GM19438 (cell line): ENCODE measurements around the gene ARHGAP8.

Experiments
- ATAC-seq: cut with Tn5 transposase; IDR thresholded peaks from one replicate; pipeline ENCODE4 v1.9.1; 2021; ENCODE audit warnings: low read depth; ENCODE audit not compliant: unreplicated experiment

ARHGAP8 gene

DNA sequence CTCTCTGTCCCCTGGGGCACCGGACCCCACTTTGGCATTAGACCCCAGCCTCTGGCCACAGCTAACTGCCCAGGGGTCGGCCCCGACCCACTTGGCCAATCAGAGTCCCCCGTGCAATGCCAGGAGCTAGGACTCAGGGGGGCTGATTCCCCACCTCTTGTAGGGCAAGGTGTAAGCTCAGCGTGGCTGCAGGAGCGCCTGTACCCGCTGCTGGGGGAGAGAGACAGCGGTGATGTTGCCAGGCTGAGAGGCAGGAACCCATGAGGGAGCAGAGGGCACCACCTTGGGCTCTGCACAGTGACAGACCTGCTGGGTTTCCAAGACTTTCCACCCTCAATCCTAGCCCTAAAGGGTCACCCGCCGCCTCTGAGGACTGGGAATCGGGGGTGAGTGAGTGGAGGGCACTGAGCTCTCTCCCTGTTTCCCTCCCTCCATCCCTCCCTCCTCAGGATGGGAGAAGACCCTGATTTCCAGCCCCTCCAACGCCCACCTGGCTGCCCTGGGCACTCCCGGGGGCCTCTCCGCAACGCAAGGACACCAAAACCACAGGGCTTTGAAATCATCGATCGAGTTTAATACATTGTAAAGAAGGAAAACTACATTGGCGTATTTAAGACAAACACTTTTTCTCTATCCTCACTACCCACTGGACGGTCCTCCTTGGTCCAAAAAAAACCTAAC, 128.4 kb downstream of the ARHGAP8 start:
- no peak for ATAC-seq

DNA sequence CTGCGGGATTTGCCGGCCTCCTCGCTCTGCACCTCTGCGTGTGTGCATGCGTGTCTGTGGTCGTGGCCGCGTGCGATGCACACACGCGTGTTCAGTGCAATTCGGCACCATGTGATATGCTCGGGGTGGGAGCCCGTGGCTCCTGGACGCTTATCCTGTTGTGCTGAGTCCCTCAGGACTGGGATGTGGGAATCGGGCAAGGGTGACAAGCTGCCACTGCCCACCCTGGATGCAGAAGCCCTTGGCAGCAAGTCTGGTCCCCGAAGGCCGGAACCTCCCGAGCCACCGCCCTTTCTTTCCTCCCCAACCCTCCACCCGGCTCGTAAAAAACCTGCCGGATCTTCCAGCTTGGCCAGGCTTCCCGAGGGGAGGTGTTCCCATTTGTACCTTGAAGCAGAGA, 129.2 kb downstream of the ARHGAP8 start:
- ATAC-seq: no peak

DNA sequence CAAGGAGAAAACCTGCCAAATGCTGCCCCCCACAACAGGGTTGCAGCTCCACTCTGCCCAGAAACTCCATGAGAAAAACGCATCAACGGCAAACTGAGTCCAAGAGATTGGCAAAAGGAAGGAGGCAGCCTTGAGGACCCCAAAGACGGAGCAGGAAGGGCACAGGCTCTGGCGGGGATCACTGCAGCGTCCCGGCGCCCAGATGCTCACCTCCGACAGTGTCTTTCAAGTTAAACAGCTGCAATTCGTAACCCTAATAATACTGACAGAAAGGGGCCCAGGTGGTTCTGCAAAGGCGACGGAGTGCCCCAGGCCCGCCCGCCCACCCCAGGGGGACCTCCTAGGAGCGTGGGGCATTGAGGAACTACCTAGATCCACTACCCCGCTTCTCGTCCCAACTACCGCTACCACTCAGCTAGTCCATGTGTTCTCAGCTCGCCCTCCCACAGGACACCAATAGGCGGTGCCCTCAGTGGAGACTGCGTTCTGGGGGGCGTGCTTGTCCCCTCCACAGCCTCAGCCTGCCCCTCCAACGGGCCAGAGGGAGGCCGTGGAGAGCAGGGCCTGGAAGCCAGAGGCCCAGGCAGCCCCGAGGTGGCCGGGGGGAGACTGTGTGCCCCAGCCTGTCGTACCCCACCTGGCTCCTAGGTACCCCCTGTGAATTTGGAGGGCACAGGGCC, 130.0 kb downstream of the ARHGAP8 start:
- no peak for ATAC-seq

DNA sequence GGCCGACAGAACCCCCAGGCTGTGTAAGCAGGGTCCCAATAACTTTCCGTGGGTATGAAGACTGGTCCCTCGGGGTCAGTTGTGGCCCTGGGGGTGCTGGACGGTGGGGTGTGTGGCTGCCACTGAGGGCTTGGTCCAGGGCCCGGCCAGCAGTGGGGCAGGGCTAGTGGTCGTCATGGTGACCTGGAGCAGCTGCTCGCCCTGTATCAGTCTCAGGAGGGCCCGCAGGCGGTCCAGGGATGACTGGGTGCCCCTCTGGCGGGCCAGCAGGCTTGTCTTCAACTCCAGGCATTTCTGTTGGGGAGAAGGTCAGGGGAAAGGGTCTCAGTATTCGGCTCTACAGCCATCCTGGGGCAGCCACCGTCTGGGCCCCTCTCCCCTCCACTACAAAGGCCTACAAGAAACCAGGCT, 130.6 kb downstream of the ARHGAP8 start:
- no peak for ATAC-seq

DNA sequence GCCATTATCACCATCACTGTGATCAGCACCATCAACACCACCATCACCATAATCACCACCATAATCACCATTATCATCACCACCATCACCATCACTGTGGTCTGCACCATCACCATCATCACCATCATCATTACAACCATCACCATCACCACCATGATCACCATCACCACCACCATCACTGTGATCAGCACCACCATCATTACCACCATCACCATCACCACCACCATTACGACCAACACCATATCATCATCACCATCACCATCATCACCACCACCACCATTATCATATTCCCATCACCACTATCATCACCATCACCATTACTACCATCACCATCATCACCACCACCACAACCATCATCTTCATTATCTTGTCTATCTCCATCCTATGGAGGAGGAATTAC, 132.2 kb downstream of the ARHGAP8 start:
- no peak for ATAC-seq

DNA sequence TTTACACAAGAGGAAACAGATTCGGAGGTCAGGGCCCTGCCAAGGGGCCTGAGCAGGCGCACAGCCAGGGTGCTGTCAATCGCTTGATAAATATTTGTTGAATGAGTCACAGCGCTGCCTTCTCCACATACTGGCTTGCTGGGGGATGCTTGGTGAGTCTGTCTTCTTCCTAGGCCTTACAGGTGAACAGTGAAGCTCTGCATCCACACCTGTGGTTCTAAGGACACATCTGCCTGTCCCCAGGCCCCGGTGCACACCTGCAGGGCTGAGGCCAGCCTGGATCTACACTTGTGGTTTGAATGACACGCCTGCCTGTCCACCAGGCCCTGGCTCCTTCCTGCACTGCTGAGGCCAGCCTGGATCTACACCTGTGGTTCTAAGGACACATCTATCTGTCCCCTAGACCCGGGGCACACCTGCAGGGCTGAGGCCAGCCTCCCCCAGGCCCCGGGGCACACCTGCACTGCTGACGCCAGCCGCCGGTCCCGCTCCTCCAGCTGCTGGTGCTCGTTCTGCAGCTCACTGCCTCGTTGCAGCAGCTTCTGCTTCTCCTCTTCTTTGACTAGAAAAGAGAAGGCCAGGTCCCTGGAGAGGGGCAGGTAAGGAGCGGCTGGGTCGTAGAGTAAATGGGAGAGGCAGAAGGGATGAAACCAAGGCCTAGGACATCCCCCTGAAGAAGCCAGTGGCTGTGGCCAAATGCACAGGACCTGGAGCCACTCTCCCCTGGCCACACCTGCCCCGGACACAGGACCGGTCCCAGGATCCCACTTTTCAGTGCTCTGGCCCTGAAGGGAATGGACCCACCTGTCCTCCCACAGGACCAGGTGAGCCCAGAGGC, 132.8 kb downstream of the ARHGAP8 start:
- ATAC-seq: no peak

DNA sequence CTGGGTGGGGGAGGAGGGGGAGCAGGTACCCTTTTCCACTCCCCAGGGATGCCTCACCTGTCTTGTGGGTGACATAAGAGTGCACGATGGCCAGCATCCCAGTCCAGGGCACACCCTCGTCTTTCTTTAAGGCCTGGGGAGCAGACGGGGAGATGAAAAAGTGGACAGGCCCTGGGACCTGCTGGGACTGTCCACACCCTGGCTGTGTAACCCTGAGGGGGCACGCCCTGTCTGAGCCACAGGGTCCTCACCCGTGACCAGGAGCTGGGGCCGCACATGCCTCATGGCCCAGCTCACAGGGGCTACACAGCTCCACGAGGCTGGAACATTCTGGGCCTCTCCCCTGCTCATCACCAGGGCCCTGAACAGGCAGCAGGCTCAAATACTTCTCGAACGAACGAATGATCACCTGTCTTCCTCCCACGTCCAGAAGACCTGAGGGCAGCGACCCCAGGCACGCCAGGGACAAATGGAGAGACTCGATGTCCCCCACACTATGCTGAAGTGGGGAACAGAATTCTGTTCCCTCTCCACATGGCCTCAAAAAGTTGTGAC, 133.5 kb downstream of the ARHGAP8 start:
- ATAC-seq: no peak

DNA sequence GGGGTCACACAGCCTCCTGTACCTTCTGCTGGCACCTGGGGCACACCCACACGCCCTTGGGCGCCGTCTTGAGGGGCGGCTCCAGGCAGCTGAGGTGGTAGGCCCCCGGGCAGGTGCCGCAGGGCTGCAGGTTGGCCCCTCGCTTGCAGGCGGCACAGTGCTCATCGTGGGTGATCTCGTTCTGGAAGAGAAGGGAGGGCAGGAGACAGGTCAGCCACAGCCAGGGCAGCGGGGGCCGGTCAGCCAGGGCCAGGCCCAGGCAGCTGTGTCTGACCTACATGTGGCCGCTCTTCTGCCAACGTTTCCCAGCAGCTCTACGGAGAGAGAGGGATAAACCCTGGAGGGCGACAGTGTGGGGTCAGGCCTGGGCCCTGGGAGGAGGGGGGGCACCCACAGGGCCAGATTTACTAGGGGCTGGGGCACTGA, 135.6 kb downstream of the ARHGAP8 start:
- no peak for ATAC-seq

DNA sequence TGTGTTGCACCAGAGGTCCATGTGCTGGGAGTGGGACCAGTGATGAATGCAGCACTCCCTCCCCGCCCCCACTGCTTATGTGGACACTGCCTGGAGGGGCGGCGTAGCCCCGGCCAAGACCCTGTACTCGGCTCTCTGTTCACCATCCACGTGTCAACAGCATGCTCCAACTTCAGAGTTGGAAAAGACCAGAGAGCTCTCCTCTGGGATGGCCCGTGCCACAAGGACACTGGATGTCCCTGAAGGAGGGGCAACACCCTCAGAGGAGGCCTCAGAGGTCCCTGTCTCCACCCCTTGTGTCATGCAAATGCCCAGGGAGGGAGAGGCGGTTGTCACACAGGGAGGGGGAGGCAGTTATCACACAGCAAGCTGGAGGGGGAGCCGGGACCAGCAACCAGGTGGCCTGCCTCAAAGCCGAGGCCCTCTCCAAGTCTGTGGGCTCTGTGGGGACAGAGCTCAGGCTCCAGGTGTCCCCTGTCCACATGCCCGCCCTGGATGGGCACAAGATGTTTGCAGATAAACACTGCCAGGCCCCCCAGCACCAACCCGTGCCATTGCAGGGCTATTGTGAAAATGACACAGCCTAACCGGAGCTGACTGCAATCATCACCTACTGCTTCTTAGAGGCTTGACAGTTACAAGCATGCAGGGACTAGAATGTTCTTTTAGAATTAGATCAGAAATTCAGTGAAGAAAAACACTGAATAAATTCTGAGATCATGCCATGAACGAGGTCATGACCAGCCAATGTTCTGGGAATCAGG, 136.3 kb downstream of the ARHGAP8 start:
- no peak for ATAC-seq

DNA sequence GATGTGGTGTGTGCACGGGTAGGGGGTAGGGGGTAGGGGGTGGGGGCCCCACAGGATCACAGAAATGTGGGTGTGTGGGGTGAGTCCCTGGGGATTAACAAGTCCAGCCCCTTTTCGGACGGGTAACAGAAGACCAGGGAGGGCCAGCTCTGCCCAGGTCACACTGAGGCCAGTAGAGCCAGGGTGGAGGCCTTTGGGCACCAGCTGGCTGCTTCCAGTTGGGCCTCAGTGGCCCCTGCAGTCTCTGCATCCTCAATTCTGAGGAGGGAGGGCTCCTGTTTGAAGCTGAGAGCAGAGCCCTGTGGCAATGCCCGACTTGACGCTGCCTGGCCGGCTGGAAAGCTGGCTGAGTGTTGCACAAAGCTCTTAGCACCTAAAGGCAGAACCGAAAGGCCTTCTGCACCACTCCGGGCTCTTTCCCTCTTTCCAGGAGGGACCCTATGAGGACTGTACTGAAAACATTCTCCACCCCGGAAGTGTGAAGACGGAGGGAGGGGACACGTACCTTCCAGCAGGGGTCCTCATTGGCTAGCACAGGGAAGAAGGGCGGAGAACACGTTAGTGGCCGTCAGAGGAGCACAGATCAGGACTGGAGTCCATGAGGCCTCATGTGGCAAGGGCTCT, 137.0 kb downstream of the ARHGAP8 start:
- no peak for ATAC-seq

DNA sequence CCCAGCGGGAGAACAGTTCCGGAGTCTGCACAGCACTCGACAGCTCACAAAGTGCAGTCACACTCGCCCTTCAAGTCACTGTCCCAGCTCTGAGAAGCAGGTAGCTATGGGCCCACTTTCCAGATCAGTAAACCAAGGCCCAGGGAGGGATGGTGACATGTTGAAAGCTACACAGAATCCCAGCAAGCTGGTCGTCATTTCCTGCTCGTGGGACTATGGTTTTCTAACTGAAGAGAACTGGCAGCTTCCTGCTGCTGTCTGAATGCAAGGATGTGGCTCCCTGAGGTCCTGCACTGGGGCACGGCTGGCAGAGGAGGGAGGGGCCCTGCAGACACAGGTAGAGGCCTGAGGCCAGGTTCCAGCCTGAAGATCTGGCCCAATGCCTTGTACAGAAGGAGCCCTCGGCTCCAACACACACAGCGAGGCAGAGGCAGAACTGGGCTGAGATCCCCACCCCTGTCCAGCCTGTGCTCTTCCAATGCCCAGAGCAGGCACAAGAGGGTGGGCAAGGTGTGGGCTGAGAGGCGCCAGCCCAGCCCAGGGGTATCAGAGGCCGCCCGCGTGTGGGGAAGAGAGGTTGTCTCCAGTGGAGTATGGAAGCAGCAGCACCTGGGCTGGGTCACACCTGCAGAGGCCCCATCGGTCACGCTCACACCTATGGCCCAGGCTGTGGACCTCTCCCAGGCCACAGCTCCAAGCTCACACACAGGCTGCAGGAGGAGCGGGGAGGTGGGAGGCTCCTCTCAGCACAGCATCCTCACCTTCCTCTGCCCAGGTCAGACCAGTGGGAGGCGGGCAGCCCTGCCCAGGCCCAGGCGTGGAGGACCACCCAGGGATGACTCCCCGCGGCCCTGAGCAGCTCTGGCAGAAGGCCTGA, 138.3 kb downstream of the ARHGAP8 start:
- ATAC-seq: no peak

DNA sequence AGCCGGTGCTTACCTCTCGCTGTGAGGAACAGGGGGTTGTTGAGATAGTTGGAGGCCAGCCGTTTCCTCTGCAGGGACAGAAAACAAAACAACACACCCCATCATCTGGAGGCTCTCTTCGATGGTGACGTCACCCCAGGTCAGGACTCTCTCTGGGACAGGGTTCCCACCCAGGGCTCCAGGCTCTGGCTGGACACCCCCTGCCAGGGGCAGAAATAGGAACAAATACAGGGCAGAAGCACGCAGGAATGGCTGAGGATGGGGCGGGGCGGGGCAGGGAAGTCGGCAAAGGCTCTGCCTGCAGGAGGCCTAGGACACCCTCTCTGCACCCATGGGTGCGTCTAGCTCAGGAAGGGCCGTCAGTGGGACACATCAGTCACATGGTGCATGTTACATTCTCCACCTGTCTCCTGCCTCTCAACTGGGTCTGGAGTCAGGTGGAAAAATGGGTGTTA, 138.9 kb downstream of the ARHGAP8 start:
- no peak for ATAC-seq

DNA sequence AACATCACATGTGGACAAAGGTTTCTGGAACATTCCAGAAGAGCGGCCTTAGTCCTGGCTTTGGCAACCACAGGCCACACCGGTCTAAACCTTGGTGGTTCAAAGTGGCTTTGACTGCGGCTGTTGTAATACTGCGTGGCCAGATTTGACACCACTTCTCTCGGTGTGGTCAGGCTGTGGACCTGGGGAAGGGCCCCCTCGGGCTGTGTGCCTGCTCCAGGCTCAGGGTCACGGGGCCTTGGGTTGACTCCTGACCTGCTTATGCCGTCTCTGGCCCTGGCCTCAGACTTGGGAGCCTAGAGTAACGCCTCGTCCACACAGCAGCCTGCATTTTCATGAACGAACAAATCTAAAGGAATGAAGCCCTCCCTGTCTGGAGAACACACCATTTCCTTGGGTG, 139.4 kb downstream of the ARHGAP8 start:
- no peak for ATAC-seq

DNA sequence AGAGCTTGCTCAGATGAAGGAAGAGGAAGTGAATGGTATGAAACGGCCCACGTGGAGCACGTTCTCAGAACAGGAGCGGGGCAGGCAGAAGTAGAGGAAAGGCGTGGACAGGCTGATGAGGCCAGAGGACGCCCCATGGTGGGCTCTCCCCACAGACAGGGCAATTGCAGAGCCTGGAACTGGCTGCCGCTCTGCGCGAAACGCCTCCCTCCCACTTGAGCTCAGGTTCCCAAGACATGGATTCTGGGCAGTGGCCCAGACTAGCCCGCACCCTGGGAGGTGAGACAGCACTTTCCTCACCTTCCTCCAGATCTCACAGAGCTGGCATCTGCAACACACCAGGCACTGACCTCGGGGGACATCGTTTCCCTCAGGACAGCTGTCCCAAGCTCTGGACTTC, 139.9 kb downstream of the ARHGAP8 start:
- no peak for ATAC-seq

DNA sequence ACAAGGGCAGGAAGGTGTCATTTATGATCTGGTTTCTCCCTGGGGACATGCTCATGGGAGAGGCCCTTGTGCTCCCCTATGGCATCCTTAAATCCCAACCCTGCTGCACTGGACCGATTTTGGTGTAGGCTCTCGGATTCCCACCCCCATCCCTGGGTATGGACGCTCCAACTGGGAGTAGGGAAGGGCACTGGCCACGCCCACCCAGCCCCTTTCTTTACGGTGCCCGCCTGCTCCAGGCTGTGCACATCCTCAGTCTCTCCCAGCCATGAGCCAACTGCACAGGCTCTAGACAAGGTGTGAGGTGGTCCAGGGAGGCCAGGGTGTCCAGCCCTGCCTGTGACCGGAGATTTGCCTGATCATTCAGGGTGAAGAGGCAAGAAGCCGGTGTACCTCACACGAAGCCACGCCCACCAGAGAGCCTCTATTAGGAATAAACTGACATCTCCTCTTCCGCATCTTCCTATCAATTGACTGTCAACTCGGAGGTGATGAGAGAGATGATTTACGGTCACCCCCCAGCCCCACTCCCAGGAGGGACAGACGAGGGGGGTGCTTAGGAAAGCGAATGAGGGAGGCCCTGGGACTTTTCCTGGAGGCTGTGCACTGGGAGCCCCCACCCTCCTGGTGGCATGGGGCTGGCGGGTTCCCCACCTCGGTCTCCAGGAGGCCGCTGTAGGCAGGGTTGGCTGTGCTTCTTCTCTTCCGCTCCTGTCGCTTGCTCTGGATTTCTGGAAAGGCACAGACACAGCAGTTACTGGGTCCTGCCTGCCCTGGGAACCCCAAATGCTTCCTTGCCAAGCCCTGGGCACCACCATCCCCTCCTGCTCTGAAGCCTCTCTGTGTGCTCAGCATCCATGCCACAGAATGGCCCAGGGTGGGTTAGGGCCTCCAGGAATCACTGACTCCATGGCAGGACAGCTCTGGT, 140.7 kb downstream of the ARHGAP8 start:
- ATAC-seq: no peak

DNA sequence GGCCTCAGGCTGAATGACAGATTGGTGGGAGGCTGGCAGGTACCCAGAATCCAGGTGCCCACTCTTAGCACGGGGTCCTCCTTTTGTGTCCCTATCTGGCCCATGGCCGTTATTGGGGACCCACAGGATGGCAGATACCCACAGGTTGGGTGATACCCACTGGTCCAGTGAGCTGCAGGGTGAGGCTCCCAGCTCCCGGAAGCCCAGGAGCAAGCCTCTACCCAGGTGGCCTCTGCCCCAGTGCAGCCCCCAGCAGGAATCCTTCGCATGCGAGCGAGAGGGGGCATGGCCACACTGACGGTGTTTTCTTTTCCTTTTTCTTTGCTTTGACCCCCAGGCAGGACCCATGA, 141.3 kb downstream of the ARHGAP8 start:
- no peak for ATAC-seq

DNA sequence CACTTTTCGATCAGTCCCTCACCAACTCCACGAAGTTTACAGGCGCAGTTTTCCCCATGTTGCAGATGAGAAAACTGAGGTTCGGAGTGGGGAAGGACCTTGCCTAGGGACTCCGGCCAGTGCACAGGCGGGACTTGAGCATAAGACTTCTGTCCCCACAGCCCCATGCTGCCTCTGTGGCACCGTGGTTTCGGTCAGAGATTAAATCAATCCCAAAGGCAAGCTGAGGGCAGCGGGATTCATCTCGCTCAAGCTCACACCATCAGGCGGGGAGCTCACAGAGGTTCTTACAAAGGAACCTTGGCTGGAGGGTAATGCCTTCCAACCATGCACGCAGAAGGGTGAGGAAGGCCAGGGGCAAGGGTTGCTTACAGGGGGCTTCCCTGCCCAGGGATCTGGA, 141.9 kb downstream of the ARHGAP8 start:
- no peak for ATAC-seq

DNA sequence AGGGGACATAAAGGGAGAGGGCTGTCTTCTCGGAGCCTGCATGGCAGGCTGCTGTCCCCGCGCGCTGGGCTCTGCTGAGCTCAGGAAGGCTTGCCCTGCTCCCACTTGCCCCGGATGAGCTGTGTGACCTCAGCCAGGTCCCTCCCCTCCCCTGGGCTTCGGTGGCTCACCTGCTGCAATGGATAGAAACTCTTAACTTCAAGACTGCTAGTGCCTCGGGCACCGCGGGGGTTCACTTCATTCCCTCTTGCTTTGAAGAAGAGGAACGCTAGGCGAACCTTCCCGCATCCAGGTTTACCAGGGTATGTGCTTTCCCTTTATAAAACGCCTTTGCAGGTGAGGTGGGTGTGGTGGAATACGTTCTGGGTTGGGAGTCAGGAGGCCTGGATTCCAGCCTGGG, 142.4 kb downstream of the ARHGAP8 start:
- ATAC-seq: no peak
